ENCODE measurements around the gene GPC5.

The GPC5 gene

GRCh38 chr13:91369441-91369831, 29.0 kb upstream of the GPC5 start:
- TF ChIP-seq CTCF (conservative IDR thresholded peaks at IDR 0.05; ENCODE audit: control insufficient read depth, insufficient read depth, low read depth, low read length), result no peak
- H3K4me3 ChIP-seq (ENCODE audit: control insufficient read depth, low read depth, low read length), result no peak overlapping the region
- DNase-seq (ENCODE audit: low read depth), result peak; percentile 49

GRCh38 chr13:91370501-91370900, 27.9 kb upstream of the GPC5 start:
- TF ChIP-seq CTCF (conservative IDR thresholded peaks at IDR 0.05; ENCODE audit: control insufficient read depth, insufficient read depth, low read depth, low read length), result no peak
- no peak for DNase-seq (ENCODE audit: low read depth)
- H3K4me3 ChIP-seq (ENCODE audit: control insufficient read depth, low read depth, low read length), result no peak overlapping the region

- H3K4me3 ChIP-seq (ENCODE audit: control insufficient read depth, low read depth, low read length), result no peak overlapping the region
- no peak for DNase-seq (ENCODE audit: low read depth)
- no peak for TF ChIP-seq CTCF (conservative IDR thresholded peaks at IDR 0.05; ENCODE audit: control insufficient read depth, insufficient read depth, low read depth, low read length)
Observed at GRCh38 chr13:91372911-91373310, 25.5 kb upstream of the GPC5 start.

- DNase-seq (ENCODE audit: low read depth), result peak; percentile 20
- peak; percentile 56 for TF ChIP-seq CTCF (conservative IDR thresholded peaks at IDR 0.05; ENCODE audit: control insufficient read depth, insufficient read depth, low read depth, low read length)
- H3K4me3 ChIP-seq (ENCODE audit: control insufficient read depth, low read depth, low read length), result no peak overlapping the region
Observed at GRCh38 chr13:91375116-91375729, 23.2 kb upstream of the GPC5 start.

GRCh38 chr13:91381371-91381770, 17.1 kb upstream of the GPC5 start:
- no peak overlapping the region for H3K4me3 ChIP-seq (ENCODE audit: control insufficient read depth, low read depth, low read length)
- peak; percentile 27 for DNase-seq (ENCODE audit: low read depth)
- TF ChIP-seq CTCF (conservative IDR thresholded peaks at IDR 0.05; ENCODE audit: control insufficient read depth, insufficient read depth, low read depth, low read length), result peak; percentile 29

- TF ChIP-seq CTCF (conservative IDR thresholded peaks at IDR 0.05; ENCODE audit: control insufficient read depth, insufficient read depth, low read depth, low read length), result no peak
- no peak overlapping the region for H3K4me3 ChIP-seq (ENCODE audit: control insufficient read depth, low read depth, low read length)
- DNase-seq (ENCODE audit: low read depth), result no peak
Observed at GRCh38 chr13:91383836-91384235, 14.6 kb upstream of the GPC5 start.

- DNase-seq (ENCODE audit: low read depth), result no peak
- H3K4me3 ChIP-seq (ENCODE audit: control insufficient read depth, low read depth, low read length), result no peak overlapping the region
- TF ChIP-seq CTCF (conservative IDR thresholded peaks at IDR 0.05; ENCODE audit: control insufficient read depth, insufficient read depth, low read depth, low read length), result no peak
Observed at GRCh38 chr13:91384896-91385295, 13.5 kb upstream of the GPC5 start.
